B cell (primary cell): Measurements from ENCODE around the gene CCDC187. TPM values are rescaled to one million over a fixed set of nuclear protein-coding genes. Genes with fewer than 3 reads are reported as not detected.
A peak's percentile ranks its signal among the peaks of the same experiment; 100 is the strongest.
"Not testable (repeated sequence)": the region's sequence is repeated elsewhere in the genome, so short reads cannot be mapped to it uniquely, and the experiment has no call there.

ENCODE experiments used
- ATAC-seq: fragments of 200-7000 bp; cut with Tn5 transposase; one replicate; pipeline ENCODE4 v1.10.0; 2021; ENCODE audit warnings: low read depth, mild to moderate bottlenecking, moderate number of reproducible peaks, moderate library complexity
- CTCF ChIA-PET: fragments of 350-600 bp; sonication (Branson Sonifier 250); formaldehyde crosslinking; loops from one replicate; lab custom pipeline; 2021; ENCODE audit warnings: antibody characterized with exemption, inconsistent platforms; lab: Charles Lee
- POLR2A ChIA-PET: fragments of 350-600 bp; sonication (Branson Sonifier 250); formaldehyde crosslinking; loops from one replicate; lab custom pipeline; 2021; ENCODE audit warnings: antibody characterized with exemption; lab: Charles Lee
- DNase-seq: peaks from one replicate; pipeline ENCODE4 v3.0.0; 2013
- H2AFZ ChIP-seq: 2 replicates; pipeline ENCODE4 v1.6.1; 2012; ENCODE audit warnings: mild to moderate bottlenecking, low read depth, low read length; ENCODE audit not compliant: insufficient read depth, poor library complexity, severe bottlenecking
- H3K27ac ChIP-seq, 2 donors: 1 replicate in 1 of 2; 2 replicates in 1 of 2; pipeline ENCODE4 v1.5.1; 2012 to 2013; ENCODE audit warnings: low read length in 2 of 2, mild to moderate bottlenecking in 2 of 2, moderate library complexity in 1 of 2
- H3K27me3 ChIP-seq, 4 experiments: fragments of 200-600 bp in 1 of 4; sonication (generic) in 1 of 4; replicated peaks in 1 of 4; 1 replicate in 2 of 4; 2 replicates in 2 of 4; pipeline versions ENCODE4 v1.6.1 to v1.7.0; 2013 to 2016; ENCODE audit warnings: low read length in 3 of 4, mild to moderate bottlenecking in 2 of 4, mixed read lengths in 1 of 4, moderate library complexity in 1 of 4; ENCODE audit not compliant: insufficient read depth in 4 of 4, control insufficient read depth in 3 of 4; ENCODE audit errors: control extremely low read depth in 1 of 4
- H3K36me3 ChIP-seq, 2 experiments: replicated peaks in 1 of 2; 1 replicate in 1 of 2; 2 replicates in 1 of 2; pipeline versions ENCODE4 v1.6.1 to v1.7.1; 2013; ENCODE audit warnings: low read length in 1 of 2; ENCODE audit not compliant: insufficient read depth in 2 of 2, control insufficient read depth in 1 of 2; ENCODE audit errors: control extremely low read depth in 1 of 2, extremely low read depth in 1 of 2
- H3K4me1 ChIP-seq, 2 donors: fragments of 200-600 bp in 1 of 2; sonication (generic) in 1 of 2; 1 replicate in 1 of 2; 2 replicates in 1 of 2; pipeline versions ENCODE4 v1.5.1 to v1.6.1; 2013 to 2017; ENCODE audit warnings: low read length in 2 of 2; ENCODE audit not compliant: control insufficient read depth in 2 of 2, insufficient read depth in 2 of 2
- H3K4me2 ChIP-seq: replicated peaks from 2 replicates; pipeline ENCODE3; 2012; ENCODE audit warnings: mild to moderate bottlenecking, low read depth, low read length; ENCODE audit not compliant: poor library complexity, severe bottlenecking
- H3K4me3 ChIP-seq, 5 experiments: fragments of 200-600 bp in 1 of 5; sonication (generic) in 1 of 5; 1 replicate in 3 of 5; 2 replicates in 2 of 5; pipeline versions ENCODE4 v1.5.1 to v1.7.0; 2011 to 2016; ENCODE audit warnings: low read length in 4 of 5, mild to moderate bottlenecking in 4 of 5, low read depth in 2 of 5, control low read depth in 1 of 5, moderate library complexity in 1 of 5; ENCODE audit not compliant: insufficient read depth in 1 of 5; ENCODE audit errors: control extremely low read depth in 1 of 5, extremely low read depth in 1 of 5
- H3K79me2 ChIP-seq: fragments of 200-600 bp; sonication (generic); one replicate; pipeline ENCODE4 v1.6.0; 2016; ENCODE audit warnings: low read length; ENCODE audit not compliant: control insufficient read depth, insufficient read depth
- H3K9ac ChIP-seq: fragments of 200-600 bp; sonication (generic); 2 replicates; pipeline ENCODE4 v1.6.1; 2017; ENCODE audit warnings: mild to moderate bottlenecking, low read length, moderate library complexity
- H3K9me3 ChIP-seq, 3 donors: one replicate each; pipeline versions ENCODE4 v1.6.1 to v1.7.1; 2013; ENCODE audit warnings: low read length in 2 of 3; ENCODE audit not compliant: control insufficient read depth in 2 of 3, insufficient read depth in 1 of 3; ENCODE audit errors: control extremely low read depth in 1 of 3
- H4K20me1 ChIP-seq: 2 replicates; pipeline ENCODE4 v1.6.0; 2012; ENCODE audit warnings: mild to moderate bottlenecking, low read length; ENCODE audit not compliant: insufficient read depth, control insufficient read depth, poor library complexity, severe bottlenecking
- H3K27ac Mint-ChIP-seq: one replicate; pipeline ENCODE4 v1.8.0; 2021; ENCODE audit warnings: mixed read lengths
- H3K27me3 Mint-ChIP-seq: one replicate; pipeline ENCODE4 v1.8.0; 2021; ENCODE audit warnings: mixed read lengths
- H3K4me1 Mint-ChIP-seq: one replicate; pipeline ENCODE4 v1.8.0; 2021; ENCODE audit warnings: mixed read lengths
- H3K4me3 Mint-ChIP-seq: one replicate; pipeline ENCODE4 v1.8.0; 2021; ENCODE audit warnings: mixed read lengths
- H3K9me3 Mint-ChIP-seq: one replicate; pipeline ENCODE4 v1.8.0; 2022; ENCODE audit warnings: mixed read lengths; ENCODE audit not compliant: insufficient read depth
- EZH2 ChIP-seq: IDR thresholded peaks from 2 replicates; pipeline ENCODE4 v1.6.1; 2012; ENCODE audit warnings: borderline replicate concordance, low read depth, mild to moderate bottlenecking, moderate library complexity, low read length; ENCODE audit not compliant: insufficient read depth, poor library complexity, severe bottlenecking
- WGBS: methylation state at CpG from one replicate; pipeline ENCODE4 v1.1.5; 2013; ENCODE audit warnings: missing lambda C conversion rate; ENCODE audit not compliant: insufficient coverage; 5-methylcytosine and 5-hydroxymethylcytosine counted together
- intact Hi-C: fragments of 100-400 bp; cut with micrococcal nuclease; formaldehyde crosslinking; loops from one replicate; pipeline ENCODE4 v1.10.0; 2022
- polyA plus RNA-seq: library from polyadenylated mRNA; depleted of rRNA; stranded (reverse); fragments of >200 nt; gene quantifications from 2 replicates; pipeline ENCODE4 v1.2.3, GENCODE V29; 2012
- total RNA-seq, 2 donors: library from RNA; stranded (reverse); fragments of 120-200 nt in 1 of 2; gene quantifications; 1 replicate in 1 of 2; 2 replicates in 1 of 2; pipeline versions ENCODE4 v1.2.3 to v1.2.4, GENCODE V29; 2013 to 2022
- TF ChIP-seq, protein P1 (sequence below): fragments of 200-600 bp; IDR thresholded peaks from one replicate; pipeline ENCODE4 v1.8.0; 2022; ENCODE audit warnings: antibody characterized with exemption, mild to moderate bottlenecking

CCDC187 gene
- total and polyA plus RNA-seq, 2 donors (not counting 1 experiment from before 2014, with no cell fraction given) = 1.5 to 7.6 TPM

DNA sequence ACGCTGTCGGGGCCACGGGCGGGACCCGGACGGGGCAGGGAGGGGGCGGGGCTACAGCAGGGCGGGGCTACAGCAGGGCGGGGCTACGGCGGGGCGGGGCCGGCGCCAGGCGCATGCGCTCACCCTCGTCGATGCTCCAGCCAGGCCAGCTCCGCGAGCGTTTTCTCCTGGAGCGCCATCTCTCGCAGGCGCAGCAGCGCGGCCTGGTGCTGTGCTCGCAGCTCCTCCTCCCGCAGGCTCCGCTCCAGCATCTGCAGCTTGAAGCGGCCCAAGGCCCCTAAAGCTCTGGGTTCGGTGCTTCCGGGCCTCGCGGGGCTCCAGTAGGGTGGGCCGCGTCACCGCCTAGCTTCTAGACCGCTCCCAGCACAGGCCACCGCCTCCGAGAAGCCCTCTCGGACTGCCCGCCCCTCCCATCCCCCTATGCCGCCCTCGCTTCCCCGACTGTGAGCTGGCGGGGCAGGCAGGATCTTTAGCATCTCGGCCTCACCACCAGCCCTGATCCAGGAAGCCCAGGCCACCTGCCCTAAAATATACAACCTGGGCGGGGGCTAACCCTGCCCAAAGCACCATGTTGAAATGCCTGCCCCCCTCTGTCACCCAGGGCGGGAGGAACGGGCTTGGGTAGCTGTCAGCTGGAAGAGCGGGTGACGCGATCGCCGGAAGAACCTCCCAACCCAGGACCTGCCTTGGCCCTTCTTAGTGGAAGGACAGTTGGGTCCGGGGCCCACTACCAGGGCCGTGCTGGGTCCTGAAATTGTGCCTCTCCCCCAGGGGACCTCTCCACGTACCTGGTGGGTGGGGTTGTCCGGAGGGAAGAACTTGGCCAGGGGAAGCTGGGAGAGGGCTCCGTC, 36.4 kb downstream of the CCDC187 start:
- Histone ChIP-seq H3K4me1 (peaks cover 7 to 16% of the 10 kb centered on the region in 2 donors), H3K36me3 (no peaks in the 10 kb centered on the region), H3K4me2 (peak overlapping the region; percentile 88), H3K79me2 (no peaks in the 10 kb centered on the region), H4K20me1 (no peaks in the 10 kb centered on the region), H2AFZ (peak overlapping the region; percentile 84), H3K9ac (peak overlapping the region; percentile 73), H3K27ac (peak overlapping the region; percentile 50 to 66), H3K27me3 (no peaks in the 10 kb centered on the region), H3K4me3 (peak overlapping the region in 4 of 5 experiments; percentile 55 to 69 (median 62)), H3K9me3 (peaks cover 0 to 6% (median 0%) of the 10 kb centered on the region in 3 donors)
- 14% methylated on average over 54 of the region's 60 CpGs for WGBS
- H3K4me1 Mint-ChIP-seq = peaks cover 11% of the 10 kb centered on the region
- peak; percentile 90 for DNase-seq
- ATAC-seq = peak; percentile 98
- TF ChIP-seq, protein P1, sequence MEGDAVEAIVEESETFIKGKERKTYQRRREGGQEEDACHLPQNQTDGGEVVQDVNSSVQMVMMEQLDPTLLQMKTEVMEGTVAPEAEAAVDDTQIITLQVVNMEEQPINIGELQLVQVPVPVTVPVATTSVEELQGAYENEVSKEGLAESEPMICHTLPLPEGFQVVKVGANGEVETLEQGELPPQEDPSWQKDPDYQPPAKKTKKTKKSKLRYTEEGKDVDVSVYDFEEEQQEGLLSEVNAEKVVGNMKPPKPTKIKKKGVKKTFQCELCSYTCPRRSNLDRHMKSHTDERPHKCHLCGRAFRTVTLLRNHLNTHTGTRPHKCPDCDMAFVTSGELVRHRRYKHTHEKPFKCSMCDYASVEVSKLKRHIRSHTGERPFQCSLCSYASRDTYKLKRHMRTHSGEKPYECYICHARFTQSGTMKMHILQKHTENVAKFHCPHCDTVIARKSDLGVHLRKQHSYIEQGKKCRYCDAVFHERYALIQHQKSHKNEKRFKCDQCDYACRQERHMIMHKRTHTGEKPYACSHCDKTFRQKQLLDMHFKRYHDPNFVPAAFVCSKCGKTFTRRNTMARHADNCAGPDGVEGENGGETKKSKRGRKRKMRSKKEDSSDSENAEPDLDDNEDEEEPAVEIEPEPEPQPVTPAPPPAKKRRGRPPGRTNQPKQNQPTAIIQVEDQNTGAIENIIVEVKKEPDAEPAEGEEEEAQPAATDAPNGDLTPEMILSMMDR = peak; percentile 38
- TF ChIP-seq EZH2 = no peak
- no peaks in the 10 kb centered on the region for H3K9me3 Mint-ChIP-seq
- peak overlapping the region; percentile 85 for H3K4me3 Mint-ChIP-seq
- ChIA-PET POLR2A (interaction anchor here (0.7 to 1.5 kb wide), 7 partner anchors 14 to 97 kb away, joined by 3 to 10 read pairs (median 4); no protein-coding TSS in a partner anchor), CTCF (interaction anchor here (0.7 to 2.8 kb wide), 16 partner anchors 11 to 300 kb away, joined by 3 to 51 read pairs (median 7); no protein-coding TSS in a partner anchor)
- intact Hi-C loops = loop anchor here (1.0 kb wide), 7 partner anchors 16 to 306 kb away; partner anchors contain the start of genes DNLZ, SNAPC4 and UBAC1
- H3K27ac Mint-ChIP-seq = peak overlapping the region; percentile 84
- H3K27me3 Mint-ChIP-seq = peaks cover 3% of the 10 kb centered on the region

DNA sequence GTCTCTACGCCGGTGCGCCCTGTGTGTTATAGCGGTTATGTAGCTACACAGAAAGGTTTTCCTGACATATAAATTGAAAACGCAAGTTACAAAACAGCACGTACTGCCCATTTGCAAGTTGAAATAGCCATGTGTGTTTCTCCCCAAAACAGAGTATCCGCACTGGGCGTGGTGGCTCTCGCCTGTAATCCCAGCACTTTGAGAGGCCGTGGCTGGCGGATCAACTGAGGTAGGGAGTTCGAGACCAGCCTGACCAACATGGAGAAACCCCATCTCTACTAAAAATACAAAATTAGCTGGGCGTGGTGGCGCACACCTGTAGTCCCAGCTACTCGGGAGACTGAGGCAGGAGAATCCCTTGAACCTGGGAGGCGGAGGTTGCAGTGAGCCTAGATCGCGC, 37.3 kb downstream of the CCDC187 start:
- intact Hi-C loops = loop anchor here (1.0 kb wide), 7 partner anchors 17 to 305 kb away; partner anchors contain the start of genes DNLZ, SNAPC4 and UBAC1
- H3K4me3 ChIP-seq = peak overlapping the region in 4 of 5 experiments; percentile 19 to 69 (median 44)
- H4K20me1 ChIP-seq, DNase-seq, H3K9me3 Mint-ChIP-seq, H3K27me3 ChIP-seq, H3K27ac ChIP-seq, ATAC-seq, H3K36me3 ChIP-seq, H3K27me3 Mint-ChIP-seq, H3K9me3 ChIP-seq, H3K79me2 ChIP-seq: not testable (repeated sequence)
- H2AFZ ChIP-seq = peak overlapping the region; percentile 84
- H3K4me3 Mint-ChIP-seq = peak overlapping the region; percentile 85
- H3K27ac Mint-ChIP-seq = peak overlapping the region; percentile 84
- H3K4me1 Mint-ChIP-seq = peaks cover 11% of the 10 kb centered on the region
- WGBS = 90% methylated on average over 13 of the region's 18 CpGs
- H3K4me2 ChIP-seq = peak overlapping the region; percentile 88
- peaks cover 7 to 16% of the 10 kb centered on the region in 2 donors for H3K4me1 ChIP-seq
- CTCF ChIA-PET = interaction anchor here (0.7 to 2.8 kb wide), 16 partner anchors 12 to 299 kb away, joined by 3 to 51 read pairs (median 7); no protein-coding TSS in a partner anchor
- POLR2A ChIA-PET = interaction anchor here (0.7 to 1.5 kb wide), 6 partner anchors 15 to 96 kb away, joined by 3 to 10 read pairs (median 4); no protein-coding TSS in a partner anchor
- H3K9ac ChIP-seq = peak overlapping the region; percentile 73
